Trophoblast cell (in vitro differentiated cells and primary cell): ENCODE data around the gene HEXIM1.
A peak's percentile ranks its signal among the peaks of the same experiment; 100 is the strongest.

Source experiments
- DNase-seq, 2 donors: peaks; one replicate each; pipeline ENCODE4 v3.0.0-alpha.2; 2016
- H2AFZ ChIP-seq: 2 replicates; pipeline ENCODE4 v1.6.1; 2013; ENCODE audit warnings: low read length, moderate library complexity, mild to moderate bottlenecking; ENCODE audit not compliant: insufficient read depth, poor library complexity
- H2AK5ac ChIP-seq: 2 replicates; pipeline ENCODE4 v1.6.1; 2013; ENCODE audit warnings: mild to moderate bottlenecking, low read length
- H2BK120ac ChIP-seq: 2 replicates; pipeline ENCODE4 v1.6.1; 2013; ENCODE audit warnings: low read length, mild to moderate bottlenecking, moderate library complexity; ENCODE audit not compliant: insufficient read depth, poor library complexity
- H2BK12ac ChIP-seq: 2 replicates; pipeline ENCODE4 v1.6.1; 2013; ENCODE audit warnings: mild to moderate bottlenecking, low read length, moderate library complexity
- H2BK5ac ChIP-seq: 2 replicates; pipeline ENCODE4 v1.6.1; 2013; ENCODE audit warnings: low read length, low read depth, moderate library complexity, mild to moderate bottlenecking; ENCODE audit not compliant: poor library complexity
- H3K14ac ChIP-seq: 2 replicates; pipeline ENCODE4 v1.6.1; 2013; ENCODE audit warnings: mild to moderate bottlenecking, low read length
- H3K18ac ChIP-seq: 2 replicates; pipeline ENCODE4 v1.6.1; 2013; ENCODE audit warnings: mild to moderate bottlenecking, low read length
- H3K23ac ChIP-seq: 2 replicates; pipeline ENCODE4 v1.6.1; 2013; ENCODE audit warnings: low read length
- H3K27ac ChIP-seq: 2 replicates; pipeline ENCODE4 v1.5.1; 2013; ENCODE audit warnings: low read depth, mild to moderate bottlenecking, inconsistent platforms, low read length, moderate library complexity
- H3K27me3 ChIP-seq: 2 replicates; pipeline ENCODE4 v1.6.1; 2013; ENCODE audit warnings: inconsistent platforms, mild to moderate bottlenecking, low read length, moderate library complexity; ENCODE audit not compliant: insufficient read depth
- H3K36me3 ChIP-seq, 2 experiments: 1 replicate in 1 of 2; 2 replicates in 1 of 2; pipeline ENCODE4 v1.6.1; 2013; ENCODE audit warnings: low read length in 2 of 2, mild to moderate bottlenecking in 2 of 2, moderate library complexity in 1 of 2; ENCODE audit not compliant: insufficient read depth in 2 of 2, control insufficient read depth in 1 of 2
- H3K4ac ChIP-seq: 2 replicates; pipeline ENCODE4 v1.6.1; 2013; ENCODE audit warnings: low read depth, mild to moderate bottlenecking, low read length, moderate library complexity
- H3K4me1 ChIP-seq, 2 experiments: 1 replicate in 1 of 2; 2 replicates in 1 of 2; pipeline ENCODE4 v1.6.1; 2013; ENCODE audit warnings: low read length in 2 of 2, mild to moderate bottlenecking in 2 of 2, moderate library complexity in 1 of 2; ENCODE audit not compliant: insufficient read depth in 2 of 2, control insufficient read depth in 1 of 2
- H3K4me2 ChIP-seq: 2 replicates; pipeline ENCODE4 v1.6.1; 2013; ENCODE audit warnings: inconsistent platforms, mild to moderate bottlenecking, low read length, moderate library complexity
- H3K4me3 ChIP-seq: 2 replicates; pipeline ENCODE4 v1.5.1; 2013; ENCODE audit warnings: mild to moderate bottlenecking, low read depth, low read length, inconsistent platforms
- H3K79me1 ChIP-seq: one replicate; pipeline ENCODE4 v1.6.1; 2013; ENCODE audit warnings: low read length
- H3K79me2 ChIP-seq: 2 replicates; pipeline ENCODE4 v1.6.1; 2013; ENCODE audit warnings: low read length, mild to moderate bottlenecking; ENCODE audit not compliant: control insufficient read depth, insufficient read depth, poor library complexity
- H3K9ac ChIP-seq: 2 replicates; pipeline ENCODE4 v1.6.1; 2013; ENCODE audit warnings: mild to moderate bottlenecking, low read length
- H3K9me3 ChIP-seq: 2 replicates; pipeline ENCODE4 v1.6.1; 2013; ENCODE audit warnings: low read depth, mild to moderate bottlenecking, control low read depth, inconsistent platforms, low read length; ENCODE audit not compliant: insufficient read depth
- H4K12ac ChIP-seq: 2 replicates; pipeline ENCODE4 v1.6.1; 2013; ENCODE audit warnings: low read depth, mild to moderate bottlenecking, low read length, moderate library complexity
- H4K8ac ChIP-seq: 2 replicates; pipeline ENCODE4 v1.6.1; 2013; ENCODE audit warnings: low read depth, mild to moderate bottlenecking, low read length, moderate library complexity
- H4K91ac ChIP-seq: one replicate; pipeline ENCODE4 v1.6.1; 2013; ENCODE audit warnings: low read depth, mild to moderate bottlenecking, low read length, moderate library complexity
- WGBS: extraction: QIAGEN DNeasy Blood & Tissue Kit; methylation state at CpG from one replicate; pipeline ENCODE4 v1.1.7; 2013; ENCODE audit warnings: missing lambda C conversion rate; ENCODE audit not compliant: insufficient read length, insufficient coverage; ENCODE audit errors: extremely low coverage; 5-methylcytosine and 5-hydroxymethylcytosine counted together

HEXIM1 gene

GRCh38 chr17:45168991-45169752 is 20.9 kb downstream of the HEXIM1 start:
- Histone ChIP-seq H3K36me3 (no peaks in the 10 kb centered on the region), H3K14ac (no peak overlapping the region), H3K4ac (no peak overlapping the region), H2BK12ac (no peak overlapping the region), H3K4me2 (no peak overlapping the region), H3K9ac (no peak overlapping the region), H2BK5ac (no peak overlapping the region), H3K18ac (no peak overlapping the region), H3K23ac (no peak overlapping the region), H2BK120ac (no peak overlapping the region), H4K12ac (no peak overlapping the region), H4K8ac (no peak overlapping the region), H2AK5ac (no peak overlapping the region), H2AFZ (no peak overlapping the region), H3K4me3 (no peak overlapping the region), H3K27me3 (no peaks in the 10 kb centered on the region), H3K27ac (no peak overlapping the region), H3K79me1 (peaks cover 17% of the 10 kb centered on the region), H4K91ac (no peak overlapping the region), H3K79me2 (no peaks in the 10 kb centered on the region), H3K9me3 (no peaks in the 10 kb centered on the region), H3K4me1 (peaks cover 25% of the 10 kb centered on the region in 2 experiments)
- DNase-seq = peak; percentile 85 to 89
- no CpG with 5 or more reads among the region's 43 CpGs for WGBS

- Histone ChIP-seq H3K9me3 (no peaks in the 10 kb centered on the region), H4K91ac (peak overlapping the region; percentile 71), H2BK5ac (no peak overlapping the region), H3K79me2 (no peaks in the 10 kb centered on the region), H2BK120ac (peak overlapping the region; percentile 67), H3K79me1 (peaks cover 17% of the 10 kb centered on the region), H3K4me1 (peaks cover 25% of the 10 kb centered on the region in 2 experiments), H3K36me3 (no peaks in the 10 kb centered on the region), H3K4me2 (no peak overlapping the region), H3K18ac (no peak overlapping the region), H2BK12ac (peak overlapping the region; percentile 33), H3K14ac (peak overlapping the region; percentile 4), H4K12ac (peak overlapping the region; percentile 8), H2AFZ (no peak overlapping the region), H3K23ac (no peak overlapping the region), H2AK5ac (no peak overlapping the region), H3K27me3 (no peaks in the 10 kb centered on the region), H3K9ac (no peak overlapping the region), H4K8ac (no peak overlapping the region), H3K4ac (no peak overlapping the region), H3K4me3 (no peak overlapping the region), H3K27ac (no peak overlapping the region)
- no CpG with 5 or more reads among the region's 12 CpGs for WGBS
- no peak for DNase-seq
Observed at GRCh38 chr17:45170280-45170930, 22.1 kb downstream of the HEXIM1 start.

- Histone ChIP-seq H3K79me1 (peaks cover 17% of the 10 kb centered on the region), H3K4ac (no peak overlapping the region), H3K9ac (no peak overlapping the region), H3K79me2 (no peaks in the 10 kb centered on the region), H2BK5ac (peak overlapping the region; percentile 53), H3K4me3 (no peak overlapping the region), H3K27me3 (no peaks in the 10 kb centered on the region), H3K36me3 (no peaks in the 10 kb centered on the region), H3K18ac (peak overlapping the region; percentile 47), H3K23ac (no peak overlapping the region), H3K4me2 (no peak overlapping the region), H2AK5ac (no peak overlapping the region), H4K8ac (peak overlapping the region; percentile 74), H2BK120ac (peak overlapping the region; percentile 67), H3K27ac (no peak overlapping the region), H2BK12ac (peak overlapping the region; percentile 3), H3K9me3 (no peaks in the 10 kb centered on the region), H2AFZ (peak overlapping the region; percentile 53), H4K12ac (peak overlapping the region; percentile 86), H4K91ac (peak overlapping the region; percentile 71), H3K4me1 (peaks cover 25% of the 10 kb centered on the region in 2 experiments), H3K14ac (peak overlapping the region; percentile 51)
- peak; percentile 55 to 68 for DNase-seq
- WGBS = no CpG with 5 or more reads among the region's 5 CpGs
Observed at GRCh38 chr17:45170931-45171337, 22.7 kb downstream of the HEXIM1 start.

GRCh38 chr17:45171338-45172231 is 23.3 kb downstream of the HEXIM1 start:
- Histone ChIP-seq H3K27ac (no peak overlapping the region), H3K9ac (no peak overlapping the region), H4K91ac (peak overlapping the region; percentile 71), H3K4me3 (no peak overlapping the region), H3K36me3 (no peaks in the 10 kb centered on the region), H3K4me2 (no peak overlapping the region), H3K9me3 (no peaks in the 10 kb centered on the region), H2BK12ac (peak overlapping the region; percentile 3), H3K4me1 (peaks cover 27 to 29% of the 10 kb centered on the region in 2 experiments), H2AFZ (peak overlapping the region; percentile 53), H3K18ac (peak overlapping the region; percentile 47), H3K23ac (no peak overlapping the region), H2BK120ac (peak overlapping the region; percentile 67), H3K14ac (peak overlapping the region; percentile 51), H2BK5ac (peak overlapping the region; percentile 53), H3K27me3 (no peaks in the 10 kb centered on the region), H2AK5ac (peak overlapping the region; percentile 22), H4K12ac (peak overlapping the region; percentile 86), H4K8ac (peak overlapping the region; percentile 74), H3K79me1 (peaks cover 17% of the 10 kb centered on the region), H3K79me2 (no peaks in the 10 kb centered on the region), H3K4ac (peak overlapping the region; percentile 20)
- DNase-seq = peak; percentile 48 to 53
- WGBS = no CpG with 5 or more reads among the region's 20 CpGs
